DND-41 (cell line): ENCODE data around the gene LRRC47.

Experiments
- ATAC-seq: fragments of 200-7000 bp; cut with Tn5 transposase; 3 replicates; pipeline ENCODE4 v1.9.1; 2021; ENCODE audit warnings: low read depth; ENCODE audit not compliant: insufficient read depth
- DNase-seq: peaks from one replicate; pipeline ENCODE4 v3.0.0-alpha.2; 2020
- H2AFZ ChIP-seq: 2 replicates; pipeline ENCODE4 v1.6.0; 2012; ENCODE audit warnings: low read depth, low read length
- H3K27ac ChIP-seq: 2 replicates; pipeline ENCODE4 v1.5.1; 2012; ENCODE audit warnings: low read length, inconsistent platforms
- H3K27me3 ChIP-seq: fragments of 200-600 bp; sonication (generic); 2 replicates; pipeline ENCODE4 v1.6.0; 2012; ENCODE audit warnings: low read length, mild to moderate bottlenecking, inconsistent platforms; ENCODE audit not compliant: insufficient read depth, poor library complexity
- H3K36me3 ChIP-seq: 2 replicates; pipeline ENCODE4 v1.5.1; 2012; ENCODE audit warnings: low read length, inconsistent platforms; ENCODE audit not compliant: insufficient read depth
- H3K4me1 ChIP-seq: 2 replicates; pipeline ENCODE4 v1.5.1; 2012; ENCODE audit warnings: mild to moderate bottlenecking, low read length; ENCODE audit not compliant: insufficient read depth
- H3K4me2 ChIP-seq: 2 replicates; pipeline ENCODE4 v1.6.0; 2012; ENCODE audit warnings: mild to moderate bottlenecking, moderate library complexity, low read length, inconsistent platforms; ENCODE audit not compliant: insufficient read depth
- H3K4me3 ChIP-seq, 2 experiments: fragments of 200-600 bp in 1 of 2; shearing (Covaris generic) in 1 of 2; 2 replicates each; pipeline ENCODE4 v1.5.1; 2012 to 2016; ENCODE audit warnings: inconsistent platforms in 2 of 2, low read length in 2 of 2, mild to moderate bottlenecking in 2 of 2, low read depth in 1 of 2, moderate library complexity in 1 of 2
- H3K79me2 ChIP-seq: 2 replicates; pipeline ENCODE4 v1.6.0; 2012; ENCODE audit warnings: low read length, inconsistent platforms; ENCODE audit not compliant: insufficient read depth
- H3K9ac ChIP-seq: 2 replicates; pipeline ENCODE4 v1.6.0; 2012; ENCODE audit warnings: low read depth, mild to moderate bottlenecking, inconsistent platforms, low read length, moderate library complexity
- H3K9me3 ChIP-seq: 2 replicates; pipeline ENCODE4 v1.5.1; 2012; ENCODE audit warnings: low read length, moderate library complexity, mild to moderate bottlenecking, inconsistent platforms; ENCODE audit not compliant: insufficient read depth, severe bottlenecking
- H4K20me1 ChIP-seq: 2 replicates; pipeline ENCODE4 v1.6.0; 2012; ENCODE audit warnings: low read length; ENCODE audit not compliant: insufficient read depth
- CTCF ChIP-seq: IDR thresholded peaks from 2 replicates; pipeline ENCODE4 v1.5.1; 2012; ENCODE audit warnings: borderline replicate concordance, low read length, moderate library complexity, mild to moderate bottlenecking; ENCODE audit not compliant: poor library complexity, severe bottlenecking; ENCODE audit errors: extremely low read depth
- EZH2 ChIP-seq: IDR thresholded peaks from 3 replicates; pipeline ENCODE4 v1.6.1; 2012; ENCODE audit warnings: borderline replicate concordance, low read depth, mild to moderate bottlenecking, moderate library complexity, low read length, inconsistent platforms; ENCODE audit not compliant: severe bottlenecking

LRRC47 gene

GRCh38 chr1:3779265-3779911 is 16.9 kb downstream of the LRRC47 start:
- Histone ChIP-seq H3K4me1 (no peaks in the 10 kb centered on the region), H4K20me1 (peaks cover 24% of the 10 kb centered on the region), H3K27me3 (no peaks in the 10 kb centered on the region), H3K9ac (no peak overlapping the region), H3K27ac (no peak overlapping the region), H3K9me3 (no peaks in the 10 kb centered on the region), H2AFZ (no peak overlapping the region), H3K4me2 (no peak overlapping the region), H3K79me2 (no peaks in the 10 kb centered on the region), H3K36me3 (peaks cover 55% of the 10 kb centered on the region), H3K4me3 (no peak overlapping the region)
- TF ChIP-seq EZH2 (no peak), CTCF (no peak)
- no peak for ATAC-seq
- no peak for DNase-seq

- no peak overlapping the region for H3K9ac ChIP-seq
- no peak overlapping the region for H3K4me3 ChIP-seq
- no peak overlapping the region for H3K27ac ChIP-seq
- H3K4me1 ChIP-seq = no peaks in the 10 kb centered on the region
- DNase-seq = no peak
- no peaks in the 10 kb centered on the region for H3K9me3 ChIP-seq
- H4K20me1 ChIP-seq = peaks cover 24% of the 10 kb centered on the region
- H3K4me2 ChIP-seq = no peak overlapping the region
- H3K27me3 ChIP-seq = no peaks in the 10 kb centered on the region
- peaks cover 49% of the 10 kb centered on the region for H3K36me3 ChIP-seq
- TF ChIP-seq CTCF (no peak), EZH2 (no peak)
- no peaks in the 10 kb centered on the region for H3K79me2 ChIP-seq
- ATAC-seq = no peak
- no peak overlapping the region for H2AFZ ChIP-seq
Measured at GRCh38 chr1:3778590-3779264, 17.6 kb downstream of the LRRC47 start.

GRCh38 chr1:3777647-3778589 is 18.4 kb downstream of the LRRC47 start:
- DNase-seq = no peak

More at GRCh38 chr1:3777647-3778589, 18.4 kb downstream of the LRRC47 start:
- no peak for TF ChIP-seq CTCF
- no peak for TF ChIP-seq EZH2
- peaks cover 24% of the 10 kb centered on the region for H4K20me1 ChIP-seq
- no peaks in the 10 kb centered on the region for H3K9me3 ChIP-seq
- H2AFZ ChIP-seq = no peak overlapping the region
- no peaks in the 10 kb centered on the region for H3K27me3 ChIP-seq
- H3K27ac ChIP-seq = no peak overlapping the region
- no peaks in the 10 kb centered on the region for H3K79me2 ChIP-seq
- H3K4me3 ChIP-seq = no peak overlapping the region
- no peak for ATAC-seq
- no peak overlapping the region for H3K4me2 ChIP-seq
- H3K9ac ChIP-seq = no peak overlapping the region
- H3K4me1 ChIP-seq = no peaks in the 10 kb centered on the region
- peaks cover 40% of the 10 kb centered on the region for H3K36me3 ChIP-seq
